HG02973 (cell line): ENCODE results near the gene RAP1GAP2.
"Not testable (repeated sequence)": the region's sequence is repeated elsewhere in the genome, so short reads cannot be mapped to it uniquely, and the experiment has no call there.

Source experiments
- ATAC-seq: cut with Tn5 transposase; IDR thresholded peaks from one replicate; pipeline ENCODE4 v1.9.1; 2021; ENCODE audit warnings: moderate library complexity; ENCODE audit not compliant: unreplicated experiment

The RAP1GAP2 gene

DNA sequence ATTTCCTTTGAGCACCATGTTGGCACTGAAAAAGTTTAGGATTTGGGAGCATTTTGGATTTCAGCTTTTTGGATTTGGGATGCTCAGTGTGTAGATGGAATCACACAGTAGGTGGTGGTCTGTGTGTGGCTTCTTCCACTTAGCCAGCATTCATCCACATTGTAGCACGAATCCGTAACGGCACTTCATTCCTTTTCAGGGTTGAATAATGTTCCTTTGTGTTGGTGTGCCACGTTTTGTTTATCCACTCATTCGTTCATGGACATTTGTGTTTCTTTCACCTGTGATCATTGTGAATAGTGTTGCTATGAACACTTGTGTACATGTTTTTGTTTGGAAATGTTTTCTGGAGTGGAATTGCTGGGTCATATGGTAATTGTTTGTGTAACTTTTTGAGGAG, 85.1 kb downstream of the RAP1GAP2 start:
- no peak for ATAC-seq

DNA sequence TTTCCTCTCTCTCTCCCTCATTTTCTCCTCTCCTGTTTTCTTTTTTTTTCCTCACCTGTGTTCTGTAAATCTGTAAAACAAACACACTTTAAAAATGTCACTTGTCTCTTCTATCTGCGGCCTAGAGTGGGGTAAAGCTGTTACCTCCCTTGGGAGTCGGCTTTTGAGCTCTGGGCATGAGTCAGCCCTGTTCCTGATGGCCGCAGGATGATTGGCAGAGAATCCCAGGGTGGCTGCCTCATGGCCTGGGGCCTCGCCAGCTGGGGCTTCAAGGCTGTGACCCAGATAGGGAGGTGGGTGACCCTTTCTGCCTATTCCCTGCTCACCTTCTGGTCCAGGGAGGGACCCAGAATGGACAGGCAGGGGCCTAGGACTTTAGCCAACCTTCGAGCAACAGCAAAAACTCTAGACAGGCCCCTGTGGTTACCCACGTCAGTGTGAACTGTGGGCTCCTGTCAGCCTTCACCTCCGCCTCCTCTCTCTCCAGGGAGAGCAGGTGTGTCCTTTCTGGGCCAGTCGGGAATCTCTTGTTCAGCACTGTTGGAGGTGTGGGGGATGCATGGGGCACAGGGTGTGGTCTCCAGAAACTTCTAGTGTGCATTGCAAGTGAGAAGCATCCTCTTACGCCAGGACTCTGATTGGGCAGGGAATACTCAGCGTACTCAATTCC, 87.4 kb downstream of the RAP1GAP2 start:
- no peak for ATAC-seq

DNA sequence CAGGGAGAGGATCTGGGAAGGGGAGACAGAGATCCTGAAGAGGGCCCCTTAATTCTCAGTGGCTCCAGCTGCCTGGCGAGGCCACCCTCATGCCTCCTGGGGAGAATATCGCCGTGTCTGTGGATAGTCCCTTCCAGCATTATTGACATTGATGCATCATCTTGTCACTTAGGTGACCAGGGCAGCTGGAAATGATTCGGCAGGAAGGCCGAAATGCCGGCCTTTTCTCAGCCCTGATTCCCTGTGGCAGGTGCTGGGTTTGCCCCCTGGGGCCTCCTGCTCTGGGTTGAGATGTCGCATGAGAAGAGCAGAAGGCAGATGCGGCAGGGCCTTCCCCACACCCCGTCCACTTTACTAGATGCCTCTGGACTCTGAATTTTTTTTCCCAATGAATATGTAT, 89.5 kb downstream of the RAP1GAP2 start:
- no peak for ATAC-seq

DNA sequence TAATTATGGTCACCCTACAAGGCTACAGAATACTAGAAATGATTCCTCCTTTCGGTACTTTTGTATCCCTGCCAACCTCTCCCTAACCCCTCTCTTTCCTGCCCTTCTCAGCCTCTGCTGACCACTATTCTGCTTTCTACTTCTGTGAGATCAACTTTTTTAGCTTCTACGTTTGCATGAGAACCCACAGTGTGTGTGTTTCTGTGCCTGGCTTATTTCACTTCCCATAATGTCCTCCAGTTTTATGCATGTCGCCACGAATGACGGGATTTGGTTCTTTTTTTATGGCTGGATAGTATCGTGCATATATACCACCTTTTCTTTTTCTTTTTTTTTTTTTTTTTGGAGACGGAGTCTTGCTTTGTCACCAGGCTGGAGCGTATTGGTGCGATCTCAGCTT, 92.1 kb downstream of the RAP1GAP2 start:
- ATAC-seq, result no peak

DNA sequence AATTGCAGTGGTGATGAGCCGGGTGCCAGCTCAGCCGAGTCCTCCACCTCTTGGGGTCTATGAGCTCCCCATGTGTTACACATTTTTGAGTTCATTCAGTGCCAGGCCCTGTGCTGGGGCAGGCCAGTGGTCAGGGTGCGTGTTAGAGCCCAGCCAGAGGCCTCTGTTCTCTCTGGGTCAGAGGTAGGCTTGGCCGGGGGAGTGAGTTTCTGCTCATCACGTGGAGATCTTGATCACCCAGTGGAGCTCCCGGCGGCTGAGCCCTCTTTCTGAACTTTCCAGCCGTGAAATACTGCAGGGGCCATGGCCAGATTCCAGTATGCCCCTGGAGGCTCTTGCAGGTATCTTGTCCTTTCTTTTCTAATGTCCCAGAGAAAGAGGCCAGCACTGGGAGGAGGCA, 93.0 kb downstream of the RAP1GAP2 start:
- no peak for ATAC-seq

DNA sequence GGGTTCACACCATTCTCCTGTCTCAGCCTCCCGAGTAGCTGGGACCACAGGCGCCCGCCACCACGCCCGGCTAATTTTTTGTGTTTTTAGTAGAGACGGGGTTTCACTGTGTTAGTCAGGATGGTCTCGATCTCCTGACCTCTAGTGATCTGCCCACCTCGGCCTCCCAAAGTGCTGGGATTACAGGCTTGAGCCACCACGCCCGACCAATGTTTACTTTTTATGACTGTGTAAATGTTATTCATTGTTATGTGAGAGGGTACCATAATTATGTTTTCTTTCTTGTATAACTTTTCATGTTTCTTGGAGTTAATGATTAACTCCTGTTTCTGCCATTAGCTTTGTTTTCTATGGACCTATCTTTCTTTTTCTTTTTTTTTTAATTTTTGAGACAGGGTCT, 94.5 kb downstream of the RAP1GAP2 start:
- ATAC-seq, result not testable (repeated sequence)

DNA sequence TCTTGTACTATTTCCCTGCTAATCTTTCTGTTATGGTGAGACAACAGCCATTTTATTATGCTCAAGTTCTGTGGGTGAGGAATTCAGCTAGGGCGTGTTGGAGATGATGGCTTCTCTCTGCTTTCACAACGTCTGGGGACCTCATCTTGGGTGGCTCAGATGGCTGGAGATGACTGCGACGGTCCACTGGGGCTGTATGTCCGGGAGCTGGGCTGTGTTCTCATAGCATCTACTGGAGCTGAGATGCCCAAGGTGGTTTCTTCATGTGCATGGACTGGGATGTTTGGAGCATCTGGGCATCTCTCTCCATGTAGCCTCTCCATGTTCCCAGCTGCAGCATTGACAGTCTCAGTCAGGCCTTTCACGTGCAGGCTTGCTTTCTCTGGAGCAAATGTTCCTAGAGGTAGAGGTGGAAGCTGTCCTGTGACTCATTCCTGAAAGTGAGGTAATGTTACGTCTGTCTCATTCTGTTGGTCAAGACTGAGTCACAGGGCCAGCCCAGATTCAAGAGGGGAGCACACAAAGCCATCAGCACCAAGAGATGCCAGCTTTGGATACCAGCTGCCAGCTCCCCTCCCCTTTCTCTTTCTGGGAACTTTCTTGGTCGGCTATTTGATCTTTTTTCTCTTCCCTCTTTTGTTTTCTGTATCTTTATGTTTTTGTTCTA, 96.2 kb downstream of the RAP1GAP2 start:
- no peak for ATAC-seq

DNA sequence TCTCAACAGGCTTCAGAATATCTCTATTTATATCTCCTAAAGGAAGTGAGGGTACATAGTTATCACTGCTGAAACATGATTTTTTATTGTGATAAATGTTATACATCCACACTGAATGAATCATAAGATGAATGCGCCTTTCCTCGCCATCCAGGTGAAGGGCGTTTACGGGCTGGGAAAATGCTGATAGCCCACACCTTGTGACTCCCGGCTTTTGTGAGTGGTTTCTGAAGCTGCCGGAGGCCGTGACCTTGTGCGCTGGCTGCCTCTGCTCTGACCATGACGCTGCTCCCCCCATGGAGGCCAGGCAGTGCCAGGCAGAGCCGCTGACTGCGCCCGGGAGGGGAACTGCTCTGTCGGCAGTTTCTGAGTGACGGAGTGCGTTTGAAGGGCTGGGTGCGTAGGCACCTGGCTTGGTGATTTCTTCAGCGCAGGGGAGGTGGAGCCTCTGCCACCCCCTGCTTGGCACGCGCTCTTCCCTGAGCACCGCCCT, 97.2 kb downstream of the RAP1GAP2 start:
- no peak for ATAC-seq

DNA sequence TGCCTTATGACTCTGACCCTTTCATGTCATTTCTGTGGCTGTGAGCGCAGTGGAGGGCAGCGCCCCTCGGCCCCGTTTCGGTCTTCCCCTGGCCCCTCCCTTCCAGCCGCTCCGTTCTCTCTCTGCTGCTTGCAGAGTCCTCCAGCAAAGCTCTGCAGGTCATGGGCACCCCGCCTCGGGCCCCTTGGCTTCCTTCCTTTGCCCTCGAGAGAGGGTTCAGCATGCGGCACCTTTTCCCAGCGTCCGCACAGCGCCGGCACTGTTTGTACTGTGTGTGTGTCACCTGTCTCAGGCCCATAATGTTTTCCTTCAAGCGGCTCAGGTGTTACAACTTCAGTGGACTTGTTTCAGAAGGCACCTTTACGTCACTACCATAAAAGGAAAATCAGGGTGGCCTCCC, 98.5 kb downstream of the RAP1GAP2 start:
- ATAC-seq, result no peak

DNA sequence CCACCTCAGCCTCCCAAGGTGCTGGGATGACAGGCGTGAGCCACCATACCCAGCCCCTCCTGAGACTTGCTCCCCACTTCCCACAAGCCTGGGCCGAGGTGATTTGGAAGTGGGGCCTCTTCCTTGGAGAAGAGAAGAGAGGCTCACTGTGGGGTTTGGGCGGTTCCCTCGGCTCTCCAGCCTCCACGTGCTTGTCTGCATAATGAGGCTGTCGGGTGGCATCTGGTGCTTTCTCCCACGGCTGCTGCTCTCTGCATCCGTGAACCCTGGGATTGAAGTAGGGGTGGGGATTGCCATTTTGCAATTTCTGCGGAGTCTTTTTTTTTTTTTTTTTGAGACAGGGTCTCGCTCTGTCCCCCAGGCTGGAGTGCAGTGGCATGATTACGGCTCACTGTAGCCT, 101.4 kb downstream of the RAP1GAP2 start:
- ATAC-seq, result no peak

DNA sequence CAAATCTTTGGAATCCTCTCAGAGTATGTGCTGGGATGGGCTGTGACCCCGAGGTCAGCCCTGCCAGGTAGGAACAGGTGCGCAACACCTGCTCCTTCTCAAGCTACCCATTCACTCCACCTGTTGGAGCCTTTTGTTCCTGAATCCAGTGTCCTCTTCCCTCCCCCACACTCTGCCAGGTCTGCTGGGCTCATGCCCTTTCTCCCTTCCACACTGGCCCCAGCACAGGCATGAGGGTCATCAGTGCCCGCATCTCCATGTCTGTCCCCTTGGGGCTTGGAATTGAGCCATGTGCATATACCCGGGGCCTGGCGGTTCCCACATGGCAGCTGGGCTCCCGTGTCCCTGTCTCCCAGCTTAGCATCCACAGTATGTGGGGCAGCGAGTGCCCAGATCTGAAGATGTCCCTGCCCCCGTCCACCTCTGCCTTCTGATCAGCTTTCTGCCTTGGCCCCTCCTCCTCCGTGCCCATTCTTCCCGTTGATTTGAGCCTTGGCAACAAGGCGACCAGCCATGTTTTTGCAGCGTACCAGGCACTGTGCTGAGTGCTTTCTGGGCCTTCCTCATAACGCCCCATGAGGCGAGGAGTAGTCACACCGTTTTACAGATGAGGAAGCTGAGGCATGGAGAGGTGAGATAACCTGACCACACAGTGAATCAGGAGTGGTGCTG, 102.2 kb downstream of the RAP1GAP2 start:
- no peak for ATAC-seq

DNA sequence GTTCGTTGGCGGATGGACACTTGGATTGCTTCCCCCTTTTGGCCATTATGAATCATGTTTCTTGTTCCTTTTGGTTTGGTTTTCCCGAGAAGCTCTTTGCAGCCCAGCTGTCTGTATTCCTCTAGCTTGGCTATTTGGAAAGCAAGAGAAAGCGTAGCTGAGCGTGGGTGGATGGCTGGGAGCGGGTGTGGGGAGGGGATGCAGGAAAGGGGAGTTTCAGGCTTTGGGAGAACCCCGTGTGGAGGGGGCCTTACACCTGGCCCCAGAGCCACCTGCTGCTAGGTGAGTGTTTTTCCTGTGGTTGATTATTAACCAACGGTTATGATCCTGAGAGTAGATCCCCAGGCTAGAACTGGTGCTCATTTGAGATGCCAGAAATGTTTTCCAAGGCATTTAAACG, 103.7 kb downstream of the RAP1GAP2 start:
- no peak for ATAC-seq

DNA sequence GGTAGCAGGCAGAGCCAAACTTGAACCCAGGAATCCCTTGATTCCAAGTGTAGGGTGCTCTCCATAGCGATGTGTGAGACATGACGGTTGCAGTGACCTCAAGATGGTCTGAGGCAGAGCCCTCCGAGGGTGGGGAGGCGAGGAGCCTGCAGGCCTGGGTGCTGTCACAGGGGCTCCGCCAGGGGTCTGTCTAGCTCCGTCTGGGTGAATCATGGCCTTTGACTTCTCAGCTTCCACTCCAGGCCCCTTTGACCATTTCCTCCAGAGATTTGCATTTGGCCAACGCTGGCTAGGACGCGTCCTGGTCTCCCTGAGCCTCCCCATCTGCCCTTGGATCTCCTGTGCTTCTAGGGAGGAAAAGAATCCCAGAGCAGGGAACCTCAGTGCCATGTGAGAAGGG, 104.6 kb downstream of the RAP1GAP2 start:
- ATAC-seq, result no peak

DNA sequence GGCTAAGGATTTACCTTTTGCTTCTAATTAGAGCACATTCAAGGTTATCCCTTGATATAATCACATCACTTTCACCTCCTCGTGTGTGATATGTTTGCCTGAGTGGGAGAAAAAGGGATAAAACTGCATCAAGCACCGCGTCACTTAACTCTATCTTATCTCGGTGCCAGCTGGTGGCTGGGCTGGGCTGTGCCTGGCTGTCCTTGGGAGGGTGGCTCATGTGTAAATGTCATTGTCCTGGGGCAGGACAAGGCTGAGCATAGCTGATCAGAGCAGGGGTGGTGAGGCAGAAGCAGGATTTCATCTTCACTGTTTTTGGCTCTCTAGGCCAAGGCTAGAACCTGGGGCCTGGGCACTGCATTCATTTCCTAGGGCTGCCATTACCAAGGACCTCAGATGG, 105.3 kb downstream of the RAP1GAP2 start:
- no peak for ATAC-seq

DNA sequence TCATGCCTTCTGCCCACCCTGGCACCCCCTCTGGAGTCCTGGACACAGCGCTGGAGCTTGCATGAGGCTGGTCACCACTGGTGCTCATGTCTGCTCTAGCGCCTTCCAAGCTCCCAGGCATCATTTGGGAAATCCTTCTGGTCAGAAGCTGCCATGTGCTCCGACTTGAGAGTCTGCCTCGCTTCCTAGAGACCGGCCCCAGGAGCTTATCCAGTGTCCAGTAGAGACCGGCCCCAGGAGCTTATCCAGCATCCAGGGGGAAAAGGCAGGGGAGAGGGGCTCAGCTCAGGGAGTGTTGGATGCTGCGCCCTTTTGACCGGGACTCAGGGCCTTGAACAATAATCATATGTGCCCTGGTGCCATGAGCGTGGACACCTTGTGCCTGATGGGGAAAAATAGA, 106.3 kb downstream of the RAP1GAP2 start:
- ATAC-seq, result no peak

DNA sequence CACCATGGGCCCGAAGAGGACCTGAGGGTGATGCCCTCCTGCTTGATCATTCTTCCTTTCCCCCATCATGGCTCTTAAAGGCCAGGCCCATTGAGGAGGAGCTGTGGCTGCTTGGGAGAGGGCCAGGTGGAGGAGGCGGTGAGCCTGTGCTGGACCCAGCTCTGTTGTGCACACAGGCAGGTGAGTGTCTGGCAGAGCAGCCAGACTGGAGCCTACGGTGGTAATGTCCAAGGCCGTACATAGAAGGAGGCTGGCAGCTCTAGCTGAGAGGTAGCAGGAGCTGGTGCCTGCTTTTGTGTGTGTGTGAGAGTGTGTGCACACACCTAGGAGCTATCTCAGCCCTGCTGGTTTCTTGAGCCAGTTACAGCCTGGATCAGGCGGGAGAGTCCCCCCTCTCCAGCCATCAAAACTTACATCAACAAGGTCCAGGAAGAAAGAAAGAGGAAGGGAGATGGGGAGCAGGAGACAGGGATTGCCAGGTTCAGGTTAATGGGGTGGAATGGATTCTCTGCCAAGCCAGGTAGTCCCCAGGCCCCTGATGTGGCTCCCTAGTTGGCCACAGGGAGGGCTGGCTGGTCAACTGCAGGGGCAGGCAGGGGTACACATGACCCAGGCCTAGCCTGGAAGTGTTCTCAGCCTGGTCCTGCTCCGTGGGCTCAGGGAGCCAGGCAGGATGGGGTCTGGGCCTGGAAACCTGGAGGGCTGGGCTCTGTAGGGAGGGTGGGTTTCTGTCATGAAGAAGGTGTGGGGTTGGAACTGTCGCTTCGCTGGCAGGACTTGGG, 107.1 kb downstream of the RAP1GAP2 start:
- ATAC-seq, result no peak

DNA sequence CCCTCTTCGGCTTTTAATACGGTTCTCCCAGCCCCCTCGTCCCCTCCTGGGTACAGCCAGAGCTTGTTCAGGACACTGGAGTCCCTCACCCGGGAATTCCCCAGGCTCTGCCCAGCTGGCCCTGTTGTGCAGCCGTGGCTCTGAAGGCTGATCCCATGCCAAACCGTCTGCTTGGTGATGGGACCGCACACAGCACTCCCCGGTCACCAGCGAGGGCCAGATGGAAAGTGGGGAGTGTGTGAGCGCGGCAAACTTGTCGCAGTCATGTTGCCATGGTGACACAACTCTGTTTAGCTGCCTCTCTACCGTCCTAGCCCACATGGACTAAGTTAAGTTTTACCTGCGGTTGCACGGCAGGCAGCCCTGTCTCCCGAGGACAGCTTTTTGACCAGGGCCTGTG, 107.9 kb downstream of the RAP1GAP2 start:
- ATAC-seq, result no peak

DNA sequence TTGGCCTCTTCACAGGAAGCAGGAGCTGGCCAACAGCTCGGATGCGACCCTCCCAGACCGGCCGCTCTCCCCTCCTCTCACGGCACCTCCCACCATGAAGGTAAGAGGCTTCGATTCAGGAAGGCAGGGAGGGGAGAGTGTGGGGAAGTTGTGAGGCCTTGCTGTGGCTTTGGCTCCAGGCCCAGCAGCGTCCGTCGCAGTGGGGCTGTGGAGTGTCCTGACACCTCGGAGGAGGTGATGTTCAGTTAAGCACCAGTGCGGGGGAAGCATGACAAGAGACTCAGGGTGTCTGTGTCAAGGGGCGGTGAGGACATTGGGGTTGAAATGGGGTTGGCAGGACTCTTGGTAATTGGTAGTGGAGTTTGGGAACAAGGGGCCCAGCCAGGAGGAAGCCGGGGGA, 109.0 kb downstream of the RAP1GAP2 start:
- ATAC-seq, result no peak

DNA sequence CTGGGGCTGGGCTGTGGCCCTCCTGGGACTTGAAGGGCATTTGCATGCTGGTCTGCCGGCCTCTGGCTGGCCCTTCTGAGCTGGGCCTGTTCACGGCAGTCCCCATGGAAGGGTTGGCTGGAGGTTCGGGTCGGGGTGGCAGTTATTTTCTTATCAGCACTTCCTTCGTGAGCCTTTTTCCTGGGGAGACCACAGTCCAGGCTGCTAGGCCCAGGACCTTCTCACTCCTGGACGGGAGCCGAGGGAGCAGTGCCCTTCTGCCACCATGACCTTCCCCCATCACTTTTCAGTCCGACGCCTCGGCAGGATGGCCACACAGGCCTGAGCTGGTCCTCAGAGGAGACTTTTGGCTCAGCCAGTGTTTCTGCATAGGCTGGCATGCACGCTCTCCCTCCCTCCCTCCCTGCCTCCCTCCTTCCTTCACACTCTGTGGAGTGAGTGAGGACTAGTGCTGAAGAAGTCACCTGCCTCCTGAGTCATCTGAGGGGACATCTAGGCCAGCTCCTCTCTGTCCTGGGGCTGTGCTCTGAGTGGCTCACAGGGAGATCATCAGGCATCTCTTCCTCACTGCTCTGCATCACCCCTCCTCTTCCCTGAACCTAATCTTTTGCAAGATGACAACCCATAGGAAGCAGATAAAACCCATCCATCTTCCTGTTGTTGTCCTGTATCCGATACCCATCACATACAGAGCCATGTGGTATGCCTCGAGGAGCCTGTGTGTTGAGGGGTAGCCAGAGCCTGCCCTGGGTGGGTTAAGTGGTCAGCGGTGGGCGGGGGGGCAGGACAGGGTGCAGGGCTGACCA, 109.7 kb downstream of the RAP1GAP2 start:
- ATAC-seq, result no peak

DNA sequence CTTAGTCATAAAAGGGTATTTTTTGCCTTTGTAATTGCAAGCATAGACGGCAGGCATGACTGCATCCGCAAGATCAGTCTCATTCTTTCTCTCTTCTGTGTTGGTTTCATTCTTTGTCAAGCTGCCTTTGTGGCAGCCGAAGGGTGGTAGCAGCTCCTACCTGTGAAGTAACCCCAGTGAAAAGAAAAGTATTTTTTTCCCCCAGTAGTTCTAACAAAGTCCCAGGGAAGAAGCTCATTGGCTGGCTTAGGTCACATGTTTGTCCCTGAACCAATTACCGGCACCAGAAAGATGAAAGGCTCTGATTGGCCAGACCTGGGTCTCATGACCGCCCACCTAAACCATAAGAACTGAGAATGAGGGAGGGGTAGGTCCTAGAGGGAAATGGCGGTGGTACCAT, 110.7 kb downstream of the RAP1GAP2 start:
- ATAC-seq, result no peak
